ENCODE data around the gene FXYD3. TPM values are rescaled to one million over a fixed set of nuclear protein-coding genes. Genes with fewer than 3 reads are reported as not detected.

Gene FXYD3
- total RNA-seq, 1 donor from 2014 or later = not detected

- no peaks in the 10 kb centered on the region for H3K4me1 Mint-ChIP-seq (ENCODE audit: unreplicated experiment)
- H3K4me3 Mint-ChIP-seq (ENCODE audit: unreplicated experiment) = no peak overlapping the region
- H3K36me3 Mint-ChIP-seq (ENCODE audit: low read depth, unreplicated experiment) = peaks cover 4% of the 10 kb centered on the region
- no peaks in the 10 kb centered on the region for H3K27me3 Mint-ChIP-seq (ENCODE audit: unreplicated experiment)
- no peak for TF ChIP-seq CTCF (IDR thresholded peaks at IDR 0.05; ENCODE audit: unreplicated experiment)
- DNase-seq (ENCODE audit: low spot score) = no peak
- H3K9me3 Mint-ChIP-seq (ENCODE audit: unreplicated experiment) = no peaks in the 10 kb centered on the region
- no peak overlapping the region for H3K27ac Mint-ChIP-seq (ENCODE audit: unreplicated experiment)
Measured at GRCh38 chr19:35171730-35172129, 56.1 kb downstream of the FXYD3 start.

Other genes with a start within 250 kb of the FXYD3 start
- 6.9 TPM for gene ZNF30, start 188.9 kb upstream of the FXYD3 start, total RNA-seq (ENCODE audit: unreplicated experiment)
- 68.6 TPM for gene ZNF792, start 151.6 kb upstream of the FXYD3 start, total RNA-seq (ENCODE audit: unreplicated experiment)
- 156 TPM for gene GRAMD1A, start 115.5 kb upstream of the FXYD3 start, total RNA-seq (ENCODE audit: unreplicated experiment)
- 0.62 TPM for gene SCN1B, start 85.4 kb upstream of the FXYD3 start, total RNA-seq (ENCODE audit: unreplicated experiment)
- gene HPN, start 74.1 kb upstream of the FXYD3 start, total RNA-seq (ENCODE audit: unreplicated experiment) = 1.3 TPM
- gene LGI4, start 19.2 kb downstream of the FXYD3 start, total RNA-seq (ENCODE audit: unreplicated experiment) = 0.10 TPM
- gene FXYD1, start 23.0 kb downstream of the FXYD3 start, total RNA-seq (ENCODE audit: unreplicated experiment) = not detected
- 0.67 TPM for gene FXYD7, start 27.4 kb downstream of the FXYD3 start, total RNA-seq (ENCODE audit: unreplicated experiment)
- gene FXYD5, start 38.9 kb downstream of the FXYD3 start, total RNA-seq (ENCODE audit: unreplicated experiment) = 78.7 TPM
- not detected for gene FAM187B, start 112.9 kb downstream of the FXYD3 start, total RNA-seq (ENCODE audit: unreplicated experiment)
- 35.9 TPM for gene LSR, start 133.2 kb downstream of the FXYD3 start, total RNA-seq (ENCODE audit: unreplicated experiment)
- gene USF2, start 153.1 kb downstream of the FXYD3 start, total RNA-seq (ENCODE audit: unreplicated experiment) = 92.2 TPM
- 0.74 TPM for gene HAMP, start 166.7 kb downstream of the FXYD3 start, total RNA-seq (ENCODE audit: unreplicated experiment)
- not detected for gene MAG, start 176.3 kb downstream of the FXYD3 start, total RNA-seq (ENCODE audit: unreplicated experiment)
- not detected for gene CD22, start 213.4 kb downstream of the FXYD3 start, total RNA-seq (ENCODE audit: unreplicated experiment)
- gene FFAR1, start 232.1 kb downstream of the FXYD3 start, total RNA-seq (ENCODE audit: unreplicated experiment) = not detected
- gene FFAR3, start 242.6 kb downstream of the FXYD3 start, total RNA-seq (ENCODE audit: unreplicated experiment) = not detected